Activated B cell treated with CpG ODN at 0.5 μM for 24 hours (primary cell): ENCODE results near the gene ZCCHC3. TPM values are rescaled to one million over a fixed set of nuclear protein-coding genes. Genes with fewer than 3 reads are reported as not detected.

Experiments
- ATAC-seq: fragments of 200-7000 bp; cut with Tn5 transposase; one replicate; pipeline ENCODE4 v1.10.0; 2021; ENCODE audit warnings: low read depth, mild to moderate bottlenecking, moderate library complexity
- CTCF ChIA-PET: fragments of 350-600 bp; sonication (Branson Sonifier 250); formaldehyde crosslinking; loops from one replicate; lab custom pipeline; 2021; ENCODE audit warnings: antibody characterized with exemption; lab: Charles Lee
- POLR2A ChIA-PET: fragments of 350-600 bp; sonication (Branson Sonifier 250); formaldehyde crosslinking; loops from one replicate; lab custom pipeline; 2021; ENCODE audit warnings: antibody characterized with exemption; lab: Charles Lee
- DNase-seq: peaks from one replicate; pipeline ENCODE4 v3.0.0; 2022
- H3K27ac Mint-ChIP-seq: one replicate; pipeline ENCODE4 v1.8.0; 2020; ENCODE audit warnings: mixed read lengths
- H3K27me3 Mint-ChIP-seq: one replicate; pipeline ENCODE4 v1.8.0; 2021; ENCODE audit warnings: mixed read lengths
- H3K36me3 Mint-ChIP-seq: one replicate; pipeline ENCODE4 v1.8.0; 2021; ENCODE audit warnings: low read depth, mixed read lengths
- H3K4me1 Mint-ChIP-seq: one replicate; pipeline ENCODE4 v1.8.0; 2021; ENCODE audit warnings: mixed read lengths
- H3K4me3 Mint-ChIP-seq: one replicate; pipeline ENCODE4 v1.8.0; 2020; ENCODE audit warnings: mild to moderate bottlenecking, mixed read lengths
- H3K9me3 Mint-ChIP-seq: one replicate; pipeline ENCODE4 v1.8.0; 2020; ENCODE audit warnings: mixed read lengths
- CTCF ChIP-seq: fragments of 200-600 bp; IDR thresholded peaks from one replicate; pipeline ENCODE4 v1.8.0; 2022; ENCODE audit warnings: antibody characterized with exemption, mild to moderate bottlenecking
- intact Hi-C: fragments of 100-400 bp; cut with micrococcal nuclease; formaldehyde crosslinking; loops from one replicate; pipeline ENCODE4 v1.15.1; 2024
- total RNA-seq: library from RNA; stranded (reverse); gene quantifications from 2 replicates; pipeline ENCODE4 v1.2.3, GENCODE V29; 2022

The ZCCHC3 gene
- total RNA-seq, 1 donor from 2014 or later = 25.9 TPM

- POLR2A ChIA-PET = no interaction called here
- CTCF ChIA-PET = interaction anchor here (1.1 to 1.8 kb wide), 2 partner anchors 8 to 72 kb away, joined by 3 to 7 read pairs; no protein-coding TSS in a partner anchor
- H3K4me1 Mint-ChIP-seq = no peaks in the 10 kb centered on the region
- intact Hi-C loops = no loop called here
- ATAC-seq = no peak
- H3K4me3 Mint-ChIP-seq = no peak overlapping the region
- no peaks in the 10 kb centered on the region for H3K36me3 Mint-ChIP-seq
- H3K9me3 Mint-ChIP-seq = no peaks in the 10 kb centered on the region
- H3K27ac Mint-ChIP-seq = no peak overlapping the region
- no peak for DNase-seq
- peaks cover 7% of the 10 kb centered on the region for H3K27me3 Mint-ChIP-seq
- TF ChIP-seq CTCF = no peak
Observed at GRCh38 chr20:258269-258858, 39.0 kb upstream of the ZCCHC3 start.

GRCh38 chr20:258963-259362 is 38.4 kb upstream of the ZCCHC3 start:
- peaks cover 4% of the 10 kb centered on the region for H3K27me3 Mint-ChIP-seq
- no peak for TF ChIP-seq CTCF
- DNase-seq (no peak), ATAC-seq (no peak)
- intact Hi-C loops = no loop called here
- POLR2A ChIA-PET = no interaction called here
- CTCF ChIA-PET = interaction anchor here (1.8 kb wide), 1 partner anchor 71 kb away, joined by 7 read pairs; no protein-coding TSS in a partner anchor
- no peak overlapping the region for H3K27ac Mint-ChIP-seq
- no peaks in the 10 kb centered on the region for H3K9me3 Mint-ChIP-seq
- no peaks in the 10 kb centered on the region for H3K36me3 Mint-ChIP-seq
- no peak overlapping the region for H3K4me3 Mint-ChIP-seq
- no peaks in the 10 kb centered on the region for H3K4me1 Mint-ChIP-seq

GRCh38 chr20:259981-260380 is 37.4 kb upstream of the ZCCHC3 start:
- H3K27me3 Mint-ChIP-seq = peaks cover 4% of the 10 kb centered on the region
- no peaks in the 10 kb centered on the region for H3K36me3 Mint-ChIP-seq
- H3K4me1 Mint-ChIP-seq = no peaks in the 10 kb centered on the region
- POLR2A ChIA-PET = no interaction called here
- no peak overlapping the region for H3K27ac Mint-ChIP-seq
- CTCF ChIA-PET = no interaction called here
- DNase-seq (no peak), ATAC-seq (no peak)
- no peak overlapping the region for H3K4me3 Mint-ChIP-seq
- intact Hi-C loops = no loop called here
- no peak for TF ChIP-seq CTCF
- no peaks in the 10 kb centered on the region for H3K9me3 Mint-ChIP-seq

GRCh38 chr20:263701-264100 is 33.7 kb upstream of the ZCCHC3 start:
- CTCF ChIA-PET = interaction anchor here (1.4 kb wide), 1 partner anchor 36 kb away, joined by 3 read pairs; the partner anchor contains the start of gene DEFB129
- POLR2A ChIA-PET = interaction anchor here (0.6 kb wide), 1 partner anchor 34 kb away, joined by 3 read pairs; the partner anchor contains the start of gene ZCCHC3

More at GRCh38 chr20:263701-264100, 33.7 kb upstream of the ZCCHC3 start:
- DNase-seq (no peak), ATAC-seq (no peak)
- no peak for TF ChIP-seq CTCF
- no peaks in the 10 kb centered on the region for H3K36me3 Mint-ChIP-seq
- H3K4me1 Mint-ChIP-seq = peaks cover 9% of the 10 kb centered on the region
- H3K27me3 Mint-ChIP-seq = peaks cover 2% of the 10 kb centered on the region
- H3K4me3 Mint-ChIP-seq = no peak overlapping the region
- intact Hi-C loops = no loop called here
- H3K9me3 Mint-ChIP-seq = no peaks in the 10 kb centered on the region
- H3K27ac Mint-ChIP-seq = no peak overlapping the region
